Measurements from ENCODE around the gene GARIN5A. TPM values are rescaled to one million over a fixed set of nuclear protein-coding genes. Genes with fewer than 3 reads are reported as not detected.
"Not testable (repeated sequence)": the region's sequence is repeated elsewhere in the genome, so short reads cannot be mapped to it uniquely, and the experiment has no call there.

The GARIN5A gene
- total RNA-seq, 1 donor from 2014 or later: not detected

GRCh38 chr19:50475101-50475568 is 1.5 kb downstream of the GARIN5A start:
- peaks cover 22% of the 10 kb centered on the region for H3K4me1 ChIP-seq
- no peak overlapping the region for H3K27ac ChIP-seq
- no peaks in the 10 kb centered on the region for H3K27me3 ChIP-seq
- no peak for TF ChIP-seq POLR2AphosphoS5 (IDR thresholded peaks at IDR 0.05; ENCODE audit: insufficient read depth in 1 of 2, low read depth in 1 of 2)
- TF ChIP-seq CTCF (IDR thresholded peaks at IDR 0.05): no peak
- no peak for TF ChIP-seq POLR2A (IDR thresholded peaks at IDR 0.05)
- no peak overlapping the region for H3K4me3 ChIP-seq
- H3K9me3 ChIP-seq: no peaks in the 10 kb centered on the region
- no peak for DNase-seq (ENCODE audit: extremely low spot score in 2 of 2)
- intact Hi-C loops (cut with DNase I): no loop called here
- peaks cover 0 to 11% of the 10 kb centered on the region in 2 donors for H3K36me3 ChIP-seq

DNA sequence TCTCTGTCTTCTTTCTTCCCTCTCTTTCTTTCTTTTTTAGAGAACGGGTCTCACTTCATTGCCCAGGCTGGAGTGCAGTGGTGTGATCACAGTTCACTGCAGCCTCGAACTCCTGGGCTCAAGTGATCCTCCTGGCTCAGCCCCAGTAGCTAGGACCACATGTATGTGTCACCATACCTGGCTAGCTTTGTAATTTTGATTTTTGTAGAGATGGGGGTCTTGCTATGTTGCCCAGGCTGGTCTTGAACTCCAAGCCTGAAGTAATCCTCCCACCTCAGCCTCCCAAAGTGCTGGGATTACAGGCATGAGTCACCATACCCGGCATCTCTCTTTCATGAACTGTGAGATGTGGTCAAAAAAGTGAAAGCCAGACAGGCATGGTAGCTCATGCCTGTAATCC is 3.3 kb downstream of the GARIN5A start:
- H3K27ac ChIP-seq; H3K4me3 ChIP-seq; DNase-seq (ENCODE audit: extremely low spot score in 2 of 2); intact Hi-C loops (cut with DNase I); H3K27me3 ChIP-seq; H3K9me3 ChIP-seq; H3K36me3 ChIP-seq: not testable (repeated sequence)
- peaks cover 17% of the 10 kb centered on the region for H3K4me1 ChIP-seq

DNA sequence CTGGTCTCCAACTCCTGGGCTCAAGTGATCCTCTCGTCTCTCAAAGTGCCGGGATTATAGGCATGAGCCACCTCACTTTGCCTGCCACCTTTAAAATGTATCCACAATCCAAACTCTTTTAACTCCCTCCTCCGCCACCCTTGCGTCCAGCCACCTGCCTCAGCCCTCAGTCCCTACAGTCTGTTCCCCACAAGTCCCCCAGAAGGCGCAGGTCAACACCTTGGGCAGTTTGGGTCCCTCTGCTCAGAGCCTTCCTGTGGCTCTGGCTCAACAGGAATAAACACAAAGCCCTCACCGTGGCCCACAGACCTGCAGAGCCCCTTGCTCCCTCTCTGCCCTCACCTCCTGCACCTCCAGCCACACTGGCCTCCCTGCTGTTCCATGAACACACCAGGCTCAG is 7.8 kb downstream of the GARIN5A start:
- DNase-seq (ENCODE audit: extremely low spot score in 2 of 2): no peak
- Histone ChIP-seq H3K36me3 (no peaks in the 10 kb centered on the region), H3K4me1 (no peaks in the 10 kb centered on the region), H3K4me3 (no peak overlapping the region), H3K9me3 (no peaks in the 10 kb centered on the region), H3K27ac (no peak overlapping the region), H3K27me3 (no peaks in the 10 kb centered on the region)
- TF ChIP-seq CTCF (IDR thresholded peaks at IDR 0.05) (no peak), POLR2A (IDR thresholded peaks at IDR 0.05) (no peak), POLR2AphosphoS5 (IDR thresholded peaks at IDR 0.05; ENCODE audit: insufficient read depth in 1 of 2, low read depth in 1 of 2) (no peak)
- intact Hi-C loops (cut with DNase I): no loop called here

DNA sequence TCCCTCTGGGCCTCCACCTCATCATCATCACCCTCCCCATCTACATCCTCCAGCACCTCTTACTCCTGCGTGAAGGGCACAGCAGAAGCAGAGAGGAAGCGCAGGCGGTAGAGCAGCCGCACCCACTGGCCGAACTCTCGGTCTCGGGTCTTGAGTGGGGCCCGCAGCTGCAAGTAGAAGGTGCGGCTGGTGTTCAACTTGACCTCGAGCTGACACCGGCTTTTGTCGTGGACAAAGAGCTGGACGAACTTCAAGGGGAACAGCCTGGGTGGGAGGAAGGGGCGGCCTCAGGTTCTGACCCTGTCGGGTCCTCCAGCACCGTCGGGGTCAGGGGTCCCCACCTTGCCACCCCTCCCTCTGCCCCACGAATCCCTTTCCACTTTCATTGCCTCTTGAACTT is 9.1 kb downstream of the GARIN5A start:
- Histone ChIP-seq H3K27ac (no peak overlapping the region), H3K4me3 (no peak overlapping the region), H3K4me1 (no peaks in the 10 kb centered on the region), H3K9me3 (no peaks in the 10 kb centered on the region), H3K27me3 (no peaks in the 10 kb centered on the region), H3K36me3 (no peaks in the 10 kb centered on the region)
- intact Hi-C loops (cut with DNase I): no loop called here
- TF ChIP-seq POLR2AphosphoS5 (IDR thresholded peaks at IDR 0.05; ENCODE audit: insufficient read depth in 1 of 2, low read depth in 1 of 2) (no peak), POLR2A (IDR thresholded peaks at IDR 0.05) (no peak), CTCF (IDR thresholded peaks at IDR 0.05) (no peak)
- DNase-seq (ENCODE audit: extremely low spot score in 2 of 2): no peak

DNA sequence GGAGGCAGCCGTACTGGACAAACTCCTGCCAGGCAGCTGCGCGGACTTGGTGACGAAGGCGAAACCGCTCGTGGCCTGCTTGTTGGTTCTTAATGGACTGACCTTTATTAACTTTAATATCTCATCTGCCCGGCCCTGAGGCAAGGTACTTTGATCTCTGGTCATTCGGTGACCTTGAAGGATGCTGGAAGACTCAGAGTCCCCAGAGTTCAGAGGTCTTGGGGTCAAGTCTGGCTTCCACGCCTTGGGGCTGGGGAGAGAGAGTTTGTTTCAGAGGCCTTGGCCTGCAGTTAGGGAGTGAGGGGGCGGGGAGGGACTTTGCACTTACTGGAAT is 10.0 kb downstream of the GARIN5A start:
- intact Hi-C loops (cut with DNase I): no loop called here
- TF ChIP-seq CTCF (IDR thresholded peaks at IDR 0.05) (no peak), POLR2AphosphoS5 (IDR thresholded peaks at IDR 0.05; ENCODE audit: insufficient read depth in 1 of 2, low read depth in 1 of 2) (no peak), POLR2A (IDR thresholded peaks at IDR 0.05) (no peak)
- no peaks in the 10 kb centered on the region for H3K36me3 ChIP-seq
- no peaks in the 10 kb centered on the region for H3K27me3 ChIP-seq
- no peak overlapping the region for H3K27ac ChIP-seq
- H3K4me1 ChIP-seq: no peaks in the 10 kb centered on the region
- DNase-seq (ENCODE audit: extremely low spot score in 2 of 2): no peak
- H3K9me3 ChIP-seq: no peaks in the 10 kb centered on the region
- H3K4me3 ChIP-seq: no peak overlapping the region
